ENCODE data around the gene VAV2. TPM values are rescaled to one million over a fixed set of nuclear protein-coding genes. Genes with fewer than 3 reads are reported as not detected.

The VAV2 gene
- total RNA-seq, 1 donor from 2014 or later, result 8.6 TPM

- H3K27ac Mint-ChIP-seq, result no peak overlapping the region
- no peaks in the 10 kb centered on the region for H3K27me3 Mint-ChIP-seq (ENCODE audit: low read depth)
- no peaks in the 10 kb centered on the region for H3K9me3 Mint-ChIP-seq
- intact Hi-C loops (cut with micrococcal nuclease), result no loop called here
- H3K4me3 Mint-ChIP-seq (ENCODE audit: low read depth), result no peak overlapping the region
- DNase-seq (ENCODE audit: low spot score), result no peak
- H3K4me1 Mint-ChIP-seq (ENCODE audit: low read depth), result peaks cover 5% of the 10 kb centered on the region
- no peaks in the 10 kb centered on the region for H3K36me3 Mint-ChIP-seq (ENCODE audit: low read depth)
Observed at GRCh38 chr9:133952598-133953550, 39.2 kb downstream of the VAV2 start.

DNA sequence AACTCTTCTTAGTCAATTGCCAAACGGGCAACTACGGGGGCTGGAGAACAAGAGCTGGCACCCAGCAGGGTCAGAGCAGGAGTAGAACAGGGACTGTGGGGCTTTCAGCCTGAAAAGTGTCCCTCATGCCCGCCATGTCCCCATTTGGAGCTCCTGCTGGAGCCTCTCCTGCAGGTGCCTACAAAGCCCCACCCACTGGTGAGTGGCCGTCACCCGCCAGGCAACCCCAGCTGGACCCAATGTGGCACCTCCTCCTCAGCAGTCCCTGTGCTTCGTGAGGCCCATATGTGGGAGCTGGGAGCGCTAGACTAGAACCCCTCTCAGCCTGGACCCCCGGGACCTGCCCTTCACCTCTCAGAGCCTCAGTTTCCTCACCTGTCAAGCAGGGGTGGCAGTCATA, 40.9 kb downstream of the VAV2 start:
- H3K27me3 Mint-ChIP-seq (ENCODE audit: low read depth), result no peaks in the 10 kb centered on the region
- DNase-seq (ENCODE audit: low spot score), result no peak
- intact Hi-C loops (cut with micrococcal nuclease), result no loop called here
- H3K4me1 Mint-ChIP-seq (ENCODE audit: low read depth), result peaks cover 3% of the 10 kb centered on the region
- H3K9me3 Mint-ChIP-seq, result no peaks in the 10 kb centered on the region
- H3K4me3 Mint-ChIP-seq (ENCODE audit: low read depth), result no peak overlapping the region
- no peaks in the 10 kb centered on the region for H3K36me3 Mint-ChIP-seq (ENCODE audit: low read depth)
- H3K27ac Mint-ChIP-seq, result no peak overlapping the region

DNA sequence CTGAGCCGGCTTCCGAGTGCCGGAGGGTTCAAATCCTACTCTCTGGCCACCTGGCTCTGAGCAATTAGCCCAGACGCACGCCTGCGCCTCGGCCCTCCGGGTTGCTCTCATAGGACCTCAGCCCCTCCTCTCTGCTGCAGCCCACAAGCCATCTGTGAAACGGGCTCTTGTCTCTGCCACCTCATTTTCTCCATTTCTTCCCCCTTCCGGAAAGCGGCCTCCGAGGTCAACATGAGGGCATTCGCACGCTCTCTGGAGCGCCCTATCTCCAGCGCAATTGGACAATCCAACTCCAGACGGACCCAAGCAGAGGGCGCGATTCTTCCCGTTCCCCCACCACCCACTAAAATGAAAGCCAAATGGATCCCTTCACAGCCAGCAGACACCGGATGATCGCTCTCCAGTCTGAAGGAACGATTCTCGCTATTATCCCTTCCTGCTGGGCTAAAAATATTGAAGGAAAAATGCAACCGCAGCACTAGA, 41.5 kb downstream of the VAV2 start:
- Mint-ChIP-seq H3K9me3 (no peaks in the 10 kb centered on the region), H3K27ac (no peak overlapping the region), H3K4me1 (ENCODE audit: low read depth) (peaks cover 3% of the 10 kb centered on the region), H3K4me3 (ENCODE audit: low read depth) (no peak overlapping the region), H3K36me3 (ENCODE audit: low read depth) (no peaks in the 10 kb centered on the region), H3K27me3 (ENCODE audit: low read depth) (no peaks in the 10 kb centered on the region)
- intact Hi-C loops (cut with micrococcal nuclease), result no loop called here
- no peak for DNase-seq (ENCODE audit: low spot score)

- no peaks in the 10 kb centered on the region for H3K9me3 Mint-ChIP-seq
- no peaks in the 10 kb centered on the region for H3K36me3 Mint-ChIP-seq (ENCODE audit: low read depth)
- no peaks in the 10 kb centered on the region for H3K27me3 Mint-ChIP-seq (ENCODE audit: low read depth)
- no peak overlapping the region for H3K4me3 Mint-ChIP-seq (ENCODE audit: low read depth)
- intact Hi-C loops (cut with micrococcal nuclease), result no loop called here
- no peak for DNase-seq (ENCODE audit: low spot score)
- H3K27ac Mint-ChIP-seq, result no peak overlapping the region
- peaks cover 3% of the 10 kb centered on the region for H3K4me1 Mint-ChIP-seq (ENCODE audit: low read depth)
Observed at GRCh38 chr9:133950192-133950591, 41.9 kb downstream of the VAV2 start.

GRCh38 chr9:133949486-133950061, 42.5 kb downstream of the VAV2 start:
- H3K4me3 Mint-ChIP-seq (ENCODE audit: low read depth), result no peak overlapping the region
- H3K4me1 Mint-ChIP-seq (ENCODE audit: low read depth), result peaks cover under 1% of the 10 kb centered on the region
- no peak overlapping the region for H3K27ac Mint-ChIP-seq

GRCh38 chr9:133948561-133949485, 43.3 kb downstream of the VAV2 start:
- no peak for DNase-seq (ENCODE audit: low spot score)
- Mint-ChIP-seq H3K9me3 (no peaks in the 10 kb centered on the region), H3K4me3 (ENCODE audit: low read depth) (no peak overlapping the region), H3K27ac (no peak overlapping the region), H3K4me1 (ENCODE audit: low read depth) (no peaks in the 10 kb centered on the region), H3K36me3 (ENCODE audit: low read depth) (no peaks in the 10 kb centered on the region), H3K27me3 (ENCODE audit: low read depth) (no peaks in the 10 kb centered on the region)
- intact Hi-C loops (cut with micrococcal nuclease), result no loop called here

More at GRCh38 chr9:133949486-133950061, 42.5 kb downstream of the VAV2 start:
- DNase-seq (ENCODE audit: low spot score), result no peak
- intact Hi-C loops (cut with micrococcal nuclease), result no loop called here
- Mint-ChIP-seq H3K9me3 (no peaks in the 10 kb centered on the region), H3K27me3 (ENCODE audit: low read depth) (no peaks in the 10 kb centered on the region), H3K36me3 (ENCODE audit: low read depth) (no peaks in the 10 kb centered on the region)

DNA sequence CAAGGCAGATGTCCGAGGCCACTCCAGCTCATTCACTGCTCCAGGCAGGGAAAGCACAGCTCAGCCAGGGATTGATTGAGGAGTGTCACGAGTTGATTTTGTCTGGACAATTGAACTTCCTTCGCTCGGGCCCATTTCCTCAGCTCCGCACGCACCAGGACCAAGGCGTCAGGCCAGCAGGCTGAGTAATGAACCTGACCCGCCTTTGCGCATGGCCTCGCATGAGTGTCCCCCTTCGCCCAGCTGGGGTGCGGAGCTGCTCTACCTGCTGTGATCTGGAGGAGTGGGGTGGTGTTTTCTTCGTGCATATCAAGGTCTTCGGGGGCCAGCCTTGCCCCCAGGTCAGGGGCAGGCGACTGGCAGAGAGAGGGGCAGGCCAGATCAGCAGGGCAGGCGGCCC, 44.0 kb downstream of the VAV2 start:
- Mint-ChIP-seq H3K36me3 (ENCODE audit: low read depth) (no peaks in the 10 kb centered on the region), H3K4me1 (ENCODE audit: low read depth) (no peaks in the 10 kb centered on the region), H3K27ac (no peak overlapping the region), H3K27me3 (ENCODE audit: low read depth) (no peaks in the 10 kb centered on the region), H3K4me3 (ENCODE audit: low read depth) (no peak overlapping the region), H3K9me3 (no peaks in the 10 kb centered on the region)
- DNase-seq (ENCODE audit: low spot score), result no peak
- intact Hi-C loops (cut with micrococcal nuclease), result no loop called here

DNA sequence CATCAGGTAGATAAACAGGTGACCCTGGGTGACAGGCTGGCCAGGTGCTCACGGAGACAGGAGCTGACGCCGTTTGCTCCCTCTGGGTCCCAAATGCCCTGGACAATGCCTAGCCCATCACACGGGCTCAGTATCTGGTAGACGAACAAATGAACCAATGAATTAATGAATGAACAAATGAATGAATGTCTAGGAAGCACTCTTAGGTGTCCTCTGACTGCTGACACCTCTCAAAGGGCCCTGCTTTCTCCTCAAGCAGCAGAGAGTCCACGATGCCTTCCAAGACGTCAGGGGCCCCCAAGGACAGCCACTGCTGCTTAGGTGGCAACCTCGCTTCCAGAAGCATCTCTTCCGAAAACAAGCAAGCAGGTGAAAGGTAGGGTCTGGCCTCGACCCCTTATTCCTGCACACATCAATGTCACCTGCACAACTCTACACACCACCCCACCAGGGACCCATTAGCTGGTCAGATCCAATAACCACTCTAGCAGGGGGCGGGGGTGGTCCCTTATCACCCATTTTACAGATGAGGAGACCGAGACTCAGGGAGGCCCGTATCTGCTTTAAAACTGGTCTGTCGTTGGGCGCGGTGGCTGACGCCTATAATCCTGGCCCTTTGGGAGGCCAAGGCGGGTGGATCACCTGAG, 45.2 kb downstream of the VAV2 start:
- H3K36me3 Mint-ChIP-seq (ENCODE audit: low read depth), result no peaks in the 10 kb centered on the region
- H3K27ac Mint-ChIP-seq, result no peak overlapping the region
- H3K4me1 Mint-ChIP-seq (ENCODE audit: low read depth), result no peaks in the 10 kb centered on the region
- H3K4me3 Mint-ChIP-seq (ENCODE audit: low read depth), result no peak overlapping the region
- no peak for DNase-seq (ENCODE audit: low spot score)
- H3K9me3 Mint-ChIP-seq, result no peaks in the 10 kb centered on the region
- intact Hi-C loops (cut with micrococcal nuclease), result no loop called here
- no peaks in the 10 kb centered on the region for H3K27me3 Mint-ChIP-seq (ENCODE audit: low read depth)

DNA sequence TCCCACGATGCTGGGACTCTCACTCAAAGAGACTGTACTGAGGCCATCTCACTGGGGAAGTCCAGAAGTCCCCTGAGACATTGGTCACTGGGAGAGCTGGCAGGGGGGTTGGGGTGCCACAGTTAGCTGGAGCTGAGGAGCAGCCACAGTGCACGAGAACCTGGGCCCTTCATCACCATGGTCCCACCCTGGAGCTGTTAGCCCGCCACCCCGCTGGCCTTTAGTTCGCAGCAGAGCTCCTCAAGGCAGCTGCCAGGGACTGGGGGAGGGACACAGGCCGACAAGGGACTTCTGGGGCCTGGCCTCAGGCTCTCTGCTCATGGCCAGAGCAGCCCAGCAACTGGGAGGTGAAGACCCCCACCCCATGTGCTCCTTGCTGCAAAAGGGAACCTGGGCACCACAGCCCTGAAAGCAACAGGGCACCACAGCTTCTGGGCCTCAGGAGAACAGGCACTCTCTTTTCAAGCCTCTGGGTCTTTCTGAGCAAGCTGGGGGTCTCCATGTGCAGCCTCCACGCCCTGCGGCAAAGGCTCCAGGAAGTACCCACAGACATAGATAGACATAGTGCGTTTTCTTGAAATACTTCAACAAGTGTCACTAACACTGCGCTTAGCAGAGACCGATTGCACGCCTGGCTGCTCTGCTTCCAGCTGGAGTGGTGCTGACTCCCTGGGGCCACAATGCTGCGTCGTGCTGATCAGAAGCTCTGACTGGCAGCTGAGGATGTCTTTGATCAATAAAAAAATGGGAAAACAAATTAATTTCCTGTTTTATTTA, 46.0 kb downstream of the VAV2 start:
- intact Hi-C loops (cut with micrococcal nuclease), result no loop called here
- Mint-ChIP-seq H3K27me3 (ENCODE audit: low read depth) (no peaks in the 10 kb centered on the region), H3K36me3 (ENCODE audit: low read depth) (no peaks in the 10 kb centered on the region), H3K27ac (no peak overlapping the region), H3K9me3 (no peaks in the 10 kb centered on the region), H3K4me1 (ENCODE audit: low read depth) (no peaks in the 10 kb centered on the region), H3K4me3 (ENCODE audit: low read depth) (no peak overlapping the region)
- DNase-seq (ENCODE audit: low spot score), result no peak

- Mint-ChIP-seq H3K4me1 (ENCODE audit: low read depth) (no peaks in the 10 kb centered on the region), H3K4me3 (ENCODE audit: low read depth) (no peak overlapping the region), H3K9me3 (no peaks in the 10 kb centered on the region), H3K27ac (no peak overlapping the region), H3K27me3 (ENCODE audit: low read depth) (no peaks in the 10 kb centered on the region), H3K36me3 (ENCODE audit: low read depth) (no peaks in the 10 kb centered on the region)
- no peak for DNase-seq (ENCODE audit: low spot score)
- intact Hi-C loops (cut with micrococcal nuclease), result no loop called here
Observed at GRCh38 chr9:133945314-133945975, 46.7 kb downstream of the VAV2 start.

GRCh38 chr9:133944746-133945135, 47.4 kb downstream of the VAV2 start:
- H3K9me3 Mint-ChIP-seq, result no peaks in the 10 kb centered on the region
- H3K4me1 Mint-ChIP-seq (ENCODE audit: low read depth), result no peaks in the 10 kb centered on the region
- DNase-seq (ENCODE audit: low spot score), result no peak
- intact Hi-C loops (cut with micrococcal nuclease), result no loop called here
- H3K27me3 Mint-ChIP-seq (ENCODE audit: low read depth), result no peaks in the 10 kb centered on the region
- H3K27ac Mint-ChIP-seq, result no peak overlapping the region
- H3K4me3 Mint-ChIP-seq (ENCODE audit: low read depth), result no peak overlapping the region
- H3K36me3 Mint-ChIP-seq (ENCODE audit: low read depth), result no peaks in the 10 kb centered on the region
